C4-2B (cell line): ENCODE results near the gene BTK.
A peak's percentile ranks its signal among the peaks of the same experiment; 100 is the strongest.

Source experiments
- H3K27ac ChIP-seq: fragments of 450-650 bp; 2 replicates; pipeline ENCODE4 v1.5.1; 2017
- ZFX ChIP-seq: fragments of 450-650 bp; IDR thresholded peaks from 2 replicates; pipeline ENCODE4 v1.6.1; 2017
- TF ChIP-seq, protein P1 (sequence below): fragments of 450-650 bp; conservative IDR thresholded peaks from 2 replicates; pipeline ENCODE4 v1.5.1; 2017; ENCODE audit warnings: mild to moderate bottlenecking

The BTK gene

DNA sequence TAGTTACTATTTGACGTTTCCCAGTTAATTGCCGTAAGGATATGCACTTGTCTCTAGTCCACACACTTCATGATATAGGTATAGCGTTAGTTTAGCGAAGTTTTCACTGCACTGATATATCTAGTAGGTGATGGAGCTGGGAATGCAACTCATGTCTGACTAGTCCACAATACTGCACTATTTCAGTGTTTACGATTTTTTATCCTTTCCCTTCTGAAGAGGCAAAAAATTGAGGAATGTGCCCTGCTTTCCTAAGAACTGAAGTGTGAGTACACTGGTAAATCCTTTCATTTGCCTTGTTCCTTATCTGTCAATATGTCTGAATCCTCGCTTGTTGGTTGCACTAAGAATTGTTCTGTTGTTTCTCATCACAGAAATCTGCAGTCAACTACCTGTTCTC, 5.8 kb upstream of the BTK start:
- H3K27ac ChIP-seq: peak overlapping the region; percentile 87; the same call in 1 of the 2 replicates
- TF ChIP-seq, protein P1, sequence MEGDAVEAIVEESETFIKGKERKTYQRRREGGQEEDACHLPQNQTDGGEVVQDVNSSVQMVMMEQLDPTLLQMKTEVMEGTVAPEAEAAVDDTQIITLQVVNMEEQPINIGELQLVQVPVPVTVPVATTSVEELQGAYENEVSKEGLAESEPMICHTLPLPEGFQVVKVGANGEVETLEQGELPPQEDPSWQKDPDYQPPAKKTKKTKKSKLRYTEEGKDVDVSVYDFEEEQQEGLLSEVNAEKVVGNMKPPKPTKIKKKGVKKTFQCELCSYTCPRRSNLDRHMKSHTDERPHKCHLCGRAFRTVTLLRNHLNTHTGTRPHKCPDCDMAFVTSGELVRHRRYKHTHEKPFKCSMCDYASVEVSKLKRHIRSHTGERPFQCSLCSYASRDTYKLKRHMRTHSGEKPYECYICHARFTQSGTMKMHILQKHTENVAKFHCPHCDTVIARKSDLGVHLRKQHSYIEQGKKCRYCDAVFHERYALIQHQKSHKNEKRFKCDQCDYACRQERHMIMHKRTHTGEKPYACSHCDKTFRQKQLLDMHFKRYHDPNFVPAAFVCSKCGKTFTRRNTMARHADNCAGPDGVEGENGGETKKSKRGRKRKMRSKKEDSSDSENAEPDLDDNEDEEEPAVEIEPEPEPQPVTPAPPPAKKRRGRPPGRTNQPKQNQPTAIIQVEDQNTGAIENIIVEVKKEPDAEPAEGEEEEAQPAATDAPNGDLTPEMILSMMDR: no peak
- no peak for TF ChIP-seq ZFX

DNA sequence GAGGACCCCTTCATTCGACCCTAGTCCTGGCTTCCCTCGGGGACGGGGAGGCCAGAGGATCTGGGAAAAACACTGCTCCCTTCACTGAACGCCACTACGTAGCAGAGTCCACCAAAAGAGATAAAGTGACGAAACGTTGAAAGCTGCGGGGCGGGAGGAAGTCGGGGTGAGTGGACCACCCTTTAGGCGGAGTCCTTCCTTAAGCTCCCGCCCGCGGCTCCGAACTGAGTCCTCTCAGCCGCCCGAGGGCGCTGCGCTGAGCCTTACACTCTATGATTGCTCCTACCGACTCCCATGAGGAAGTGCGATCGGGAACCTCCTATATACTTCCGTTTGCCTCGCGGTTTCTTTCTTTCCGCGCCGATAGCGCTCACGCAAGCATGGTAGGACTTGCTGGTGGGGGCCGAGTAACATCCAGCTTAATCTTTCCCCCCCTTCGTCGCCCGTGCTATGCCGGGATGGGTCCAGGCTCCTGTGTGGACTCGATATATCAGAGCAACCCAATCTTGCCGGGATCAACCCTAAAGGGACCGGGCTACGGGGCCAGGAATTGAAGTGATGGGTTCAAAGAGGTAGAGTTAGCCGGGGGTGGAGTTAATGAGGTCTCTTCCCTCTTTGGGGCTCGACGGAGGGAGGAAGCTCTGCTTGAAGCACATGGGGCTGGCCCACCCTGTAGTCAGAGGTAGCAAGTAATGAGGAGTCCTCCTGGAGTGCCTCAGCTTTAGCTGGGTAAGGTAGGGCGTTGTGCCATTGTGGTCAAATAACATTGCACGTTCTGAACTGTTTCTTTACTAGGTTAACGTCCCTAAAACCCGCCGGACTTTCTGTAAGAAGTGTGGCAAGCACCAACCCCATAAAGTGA, 4.9 kb upstream of the BTK start, which contains the start of gene RPL36A:
Gene RPL36A (plus strand): TSS at position 348 of the 862 bp plus-strand sequence. CDS start 33 bp downstream, at position 381.
- peak within 1 kb of the TSS; percentile 87 for H3K27ac ChIP-seq
- TF ChIP-seq, protein P1: peak; percentile 85
- TF ChIP-seq ZFX: no peak

DNA sequence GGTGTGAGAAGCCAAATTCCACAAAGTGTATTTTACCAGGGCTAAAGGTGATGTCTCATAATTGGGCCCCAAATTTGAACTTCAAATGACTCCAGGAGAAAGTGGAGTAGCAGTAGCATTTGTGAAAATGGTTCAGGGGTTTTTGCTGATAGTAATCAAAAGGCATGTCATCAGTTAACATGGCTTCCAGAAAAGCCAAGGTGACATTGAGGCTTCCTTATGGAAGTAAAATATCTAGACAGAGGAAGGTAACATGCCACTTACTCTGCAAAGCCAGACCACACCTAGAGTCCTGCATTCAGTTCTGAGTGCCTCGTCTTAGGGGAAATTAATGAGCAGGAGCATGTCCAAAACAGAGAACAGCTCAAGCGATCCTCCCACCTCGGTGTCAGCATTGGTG, 2.6 kb upstream of the BTK start:
- no peak overlapping the region for H3K27ac ChIP-seq
- TF ChIP-seq ZFX: no peak
- TF ChIP-seq, protein P1: no peak

DNA sequence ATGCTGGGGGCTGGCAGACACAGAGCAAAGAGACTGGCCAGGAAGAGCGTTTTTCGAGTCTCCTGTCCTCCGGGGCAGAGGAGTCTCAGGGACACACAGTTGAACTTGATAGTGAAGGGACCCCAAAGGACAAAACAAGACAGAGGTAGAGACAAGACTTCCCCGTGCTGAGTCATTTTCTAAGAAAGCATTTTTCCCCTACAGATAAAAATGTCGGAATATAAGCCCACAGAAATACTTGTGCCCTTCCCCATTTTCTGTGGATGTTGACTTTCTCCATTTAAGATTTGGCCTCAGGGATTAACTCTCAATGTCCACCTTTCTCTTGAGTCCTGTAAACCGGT, 523 bp upstream of the BTK start:
- H3K27ac ChIP-seq: no peak overlapping the region
- no peak for TF ChIP-seq ZFX
- TF ChIP-seq, protein P1: no peak

DNA sequence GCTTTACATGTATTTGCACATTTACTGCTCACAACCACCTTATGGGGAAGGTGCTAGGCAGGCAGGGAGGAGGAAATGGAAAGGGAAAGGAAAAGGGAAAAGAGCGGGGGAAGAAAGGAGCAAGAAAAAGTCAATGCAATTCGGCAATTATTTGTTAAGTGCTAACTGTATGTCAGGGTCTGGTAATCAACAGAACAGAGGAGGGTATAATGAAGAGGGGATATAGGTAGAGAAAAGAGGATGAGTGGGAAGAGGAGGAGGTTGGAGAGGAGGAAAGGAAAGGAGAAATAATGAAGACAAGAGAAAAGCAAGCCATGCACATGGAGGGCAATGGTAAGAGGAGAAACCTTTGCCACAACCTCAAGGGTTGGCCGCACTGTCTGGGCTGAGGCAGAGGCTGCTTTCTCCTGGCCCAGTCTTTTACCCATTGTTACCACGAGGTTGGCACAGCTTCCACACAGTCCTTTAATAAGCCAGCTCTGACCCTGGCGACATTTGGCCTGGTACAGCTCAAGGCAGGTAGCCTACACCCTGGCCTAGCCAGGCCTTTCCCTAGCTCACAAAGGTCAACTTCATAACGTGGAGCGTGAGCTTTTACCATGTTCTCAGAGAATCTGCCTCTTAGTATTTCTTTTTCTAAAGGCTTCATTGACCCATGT, 836 bp downstream of the BTK start:
- TF ChIP-seq, protein P1: no peak
- no peak for TF ChIP-seq ZFX
- H3K27ac ChIP-seq: no peak overlapping the region

DNA sequence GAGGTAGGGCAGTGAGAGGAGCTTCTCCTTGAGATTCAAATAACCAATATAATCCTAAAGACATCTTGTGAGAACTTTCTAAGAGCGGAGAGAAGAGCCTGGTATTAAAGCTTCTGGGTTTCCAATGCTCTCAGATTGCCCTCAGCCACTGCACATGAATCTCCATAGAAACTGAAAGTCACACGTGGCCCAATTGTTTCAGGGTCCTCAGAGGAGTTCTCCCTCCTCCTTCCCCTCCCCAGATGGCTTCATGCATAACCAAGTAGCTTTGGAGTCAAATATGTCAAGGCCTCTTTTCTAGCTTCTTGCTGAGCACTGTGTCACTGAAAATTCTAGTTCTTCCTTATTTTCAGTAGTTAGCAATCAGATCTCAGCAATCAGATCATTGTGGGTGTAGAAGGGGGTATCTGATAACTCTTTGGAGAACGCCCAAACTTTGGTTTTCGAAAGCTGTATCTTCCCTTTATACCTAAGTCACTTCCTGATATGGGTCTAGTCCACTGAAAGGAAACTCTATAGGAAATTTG, 2.2 kb downstream of the BTK start:
- no peak overlapping the region for H3K27ac ChIP-seq
- TF ChIP-seq ZFX: no peak
- TF ChIP-seq, protein P1: no peak

DNA sequence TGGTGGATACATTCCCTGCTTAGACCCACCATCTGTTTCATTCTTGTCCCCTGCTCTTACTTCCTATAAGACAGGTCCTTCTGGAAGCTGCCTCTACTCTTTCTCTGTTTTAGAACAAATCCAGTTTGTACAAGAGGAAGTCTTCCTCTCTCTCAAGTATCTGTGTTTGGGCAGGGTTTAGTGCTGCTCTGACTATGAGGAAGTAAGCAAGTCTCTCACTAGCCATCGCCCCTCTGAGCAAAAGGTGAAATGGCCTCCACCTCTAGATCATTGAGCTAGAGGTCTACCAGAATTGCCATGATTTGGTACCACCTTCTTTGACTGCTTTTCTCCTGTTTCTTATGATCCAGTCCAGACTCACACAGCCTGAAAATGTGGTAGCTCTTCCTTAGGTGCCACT, 8.4 kb downstream of the BTK start:
- TF ChIP-seq, protein P1: no peak
- TF ChIP-seq ZFX: no peak
- H3K27ac ChIP-seq: no peak overlapping the region
